Stimulated activated CD8-positive, alpha-beta memory T cell treated with anti-CD3 and anti-CD28 coated beads, Interleukin-12 subunit alpha, Interleukin-12 subunit beta, amount 100 ng/mL, for 4 hours (primary cell): ENCODE results near the gene IQCE.

Source experiments
- DNase-seq: peaks from one replicate; pipeline ENCODE4 v3.0.0-alpha.2; 2020; ENCODE audit warnings: low read depth

IQCE gene

DNA sequence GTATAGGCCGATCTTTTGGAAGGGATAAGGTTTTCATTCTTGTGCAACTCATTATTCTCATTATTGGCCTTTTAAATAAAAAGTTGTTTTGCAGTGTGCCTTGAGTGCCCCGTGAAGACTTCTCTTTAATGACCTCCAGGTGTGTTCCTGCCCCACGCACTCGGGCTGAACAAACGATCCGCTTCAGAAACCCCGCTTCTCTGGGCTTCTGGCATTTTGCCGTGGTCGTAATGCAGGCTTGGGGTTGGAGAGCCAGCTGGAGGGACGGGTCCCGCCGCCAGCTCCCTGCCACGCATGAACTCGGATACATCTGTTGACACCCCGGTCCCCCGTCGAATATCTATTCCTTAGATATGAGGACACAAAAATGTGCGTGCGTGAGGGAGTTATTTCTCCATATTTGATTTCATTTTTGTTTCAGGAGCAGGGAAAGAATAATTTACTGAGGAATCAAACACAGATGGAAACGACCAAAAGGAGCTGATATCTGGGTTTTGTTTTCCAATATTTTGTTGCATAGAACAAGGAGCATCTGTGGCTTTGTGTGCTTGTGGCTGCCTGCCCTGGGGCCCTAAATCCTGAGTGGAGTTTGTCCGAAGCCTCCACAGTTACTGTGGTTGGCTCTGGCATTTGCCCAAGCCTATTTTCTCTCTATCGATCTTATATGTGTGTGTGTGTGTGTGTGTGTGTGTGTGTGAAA lies 56.0 kb downstream of the IQCE start:
- DNase-seq: no peak

DNA sequence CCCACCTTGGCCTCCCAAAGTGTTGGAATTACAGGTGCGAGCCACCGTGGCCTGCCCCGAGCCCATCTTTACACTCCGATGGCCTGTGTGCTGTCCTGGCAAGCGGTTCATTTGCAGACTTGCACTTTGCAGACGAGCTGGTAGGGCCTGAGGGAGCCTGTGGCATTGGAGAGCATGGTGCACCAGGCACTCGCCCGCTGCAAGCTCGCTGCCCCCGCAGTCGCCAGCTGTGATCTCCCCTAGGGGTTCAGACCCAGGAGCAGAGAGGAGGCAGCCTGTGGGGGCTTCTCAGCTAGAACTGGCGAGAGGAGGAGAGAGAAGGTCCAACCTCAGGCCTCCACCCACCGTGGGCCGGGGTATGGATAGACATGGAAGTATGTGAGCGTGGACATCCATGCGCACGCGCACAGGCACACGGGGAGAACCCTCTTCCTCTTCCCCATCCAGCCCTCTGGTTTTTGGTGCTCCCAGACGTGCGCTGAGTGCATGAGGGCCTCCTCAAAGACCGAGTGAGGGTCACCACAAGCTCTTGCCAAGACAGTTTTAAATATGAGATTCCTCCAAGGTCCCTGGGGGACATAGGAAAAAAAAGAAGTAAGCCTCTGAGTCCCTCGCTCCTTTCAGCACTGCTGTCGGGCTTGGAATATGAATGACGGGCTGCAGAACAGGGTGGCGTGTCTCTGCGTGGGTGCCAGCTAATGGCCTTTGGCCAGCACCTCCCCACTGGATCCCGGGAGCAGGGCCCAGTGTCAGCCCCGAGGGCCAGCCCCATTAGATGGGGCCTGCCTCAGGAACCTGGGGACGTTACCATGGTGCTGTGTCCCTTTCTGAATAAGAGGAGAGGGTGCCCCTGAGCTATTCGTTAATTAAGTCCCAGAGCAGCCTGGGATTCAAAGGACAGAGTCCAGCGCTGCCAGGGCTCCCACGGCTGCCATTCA lies 57.9 kb downstream of the IQCE start:
- no peak for DNase-seq

DNA sequence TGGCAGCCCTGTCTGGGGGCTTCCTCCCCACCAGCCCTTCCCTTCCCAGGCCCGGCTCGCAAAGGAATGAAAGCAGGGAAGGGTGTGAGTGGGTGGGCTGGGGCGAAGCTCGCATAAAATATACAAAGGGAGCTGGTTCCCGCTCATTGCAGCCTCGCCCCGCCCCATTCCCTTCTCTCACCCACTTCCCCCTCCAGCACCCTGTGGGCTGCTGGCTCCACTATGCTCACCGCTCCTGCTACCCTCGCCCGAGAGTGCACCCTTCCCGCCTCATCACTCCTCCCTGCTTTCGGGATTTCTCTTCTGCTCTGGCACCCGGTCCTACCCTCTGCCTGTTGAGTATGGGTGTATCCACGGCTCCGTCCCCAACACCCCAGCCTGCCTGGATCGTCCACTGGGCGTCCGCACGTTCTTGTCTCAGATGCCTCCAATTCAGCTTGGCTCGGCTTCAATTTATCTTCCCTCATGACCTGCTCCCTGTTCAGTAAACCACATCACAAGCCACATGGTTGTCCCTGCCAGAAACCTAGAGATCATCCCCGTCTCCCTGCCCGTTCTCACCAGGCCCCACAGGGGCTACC lies 58.6 kb downstream of the IQCE start:
- DNase-seq: no peak

DNA sequence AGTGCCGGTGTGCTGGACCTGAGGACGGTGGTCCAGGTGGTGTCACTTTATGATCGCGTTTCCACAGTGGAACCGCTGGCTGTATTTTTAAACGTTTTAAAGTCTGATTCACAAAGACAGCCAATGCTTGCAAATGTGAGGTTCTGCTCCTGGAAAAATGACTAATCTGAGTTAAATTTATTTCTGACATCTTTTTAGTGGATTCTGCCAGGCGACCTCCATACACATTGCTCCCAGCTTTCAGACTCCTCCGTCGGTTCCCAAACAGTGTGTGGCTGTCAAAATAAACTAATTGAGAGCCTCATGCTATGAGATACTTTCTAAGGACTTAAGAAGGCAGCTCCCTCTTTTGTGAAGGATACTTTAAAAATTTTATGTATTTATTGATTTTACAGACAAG lies 60.3 kb downstream of the IQCE start:
- DNase-seq: no peak

DNA sequence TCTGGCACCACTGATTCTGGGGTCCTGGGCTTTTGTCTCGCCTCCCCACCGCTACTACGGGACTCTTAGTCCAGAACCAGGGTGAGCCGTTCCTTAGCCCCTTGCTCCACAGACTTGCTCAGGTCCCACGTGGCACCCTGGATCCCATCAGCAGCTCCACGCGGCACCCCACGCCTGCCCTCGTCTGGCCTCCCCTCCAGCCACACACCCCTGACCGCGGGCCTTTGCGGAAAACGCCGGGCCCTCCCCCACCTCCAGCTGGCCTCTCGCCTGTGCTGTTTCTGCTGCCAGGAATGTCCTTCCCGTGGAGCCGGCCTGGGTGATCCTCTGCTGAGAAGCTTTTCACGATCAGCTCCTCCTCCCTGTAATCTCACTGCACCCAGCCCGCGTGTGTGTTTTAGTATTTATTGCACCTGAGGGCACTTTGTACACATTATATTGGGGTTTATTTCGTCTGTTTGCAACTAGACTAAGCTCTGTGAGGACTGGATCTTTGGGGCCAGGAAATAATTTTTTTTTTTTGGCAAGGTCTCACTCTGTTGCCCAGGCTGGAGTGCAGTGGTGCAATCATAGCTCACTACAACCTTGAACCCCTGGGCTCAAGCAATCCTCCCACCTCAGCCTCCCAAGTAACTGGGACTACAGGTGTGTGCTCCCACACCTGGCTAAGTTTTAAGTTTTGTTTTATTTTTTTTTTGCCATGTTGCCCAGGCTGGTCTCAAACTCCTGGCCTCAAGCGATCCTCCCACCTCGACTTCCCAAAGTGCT lies 62.5 kb downstream of the IQCE start:
- no peak for DNase-seq

DNA sequence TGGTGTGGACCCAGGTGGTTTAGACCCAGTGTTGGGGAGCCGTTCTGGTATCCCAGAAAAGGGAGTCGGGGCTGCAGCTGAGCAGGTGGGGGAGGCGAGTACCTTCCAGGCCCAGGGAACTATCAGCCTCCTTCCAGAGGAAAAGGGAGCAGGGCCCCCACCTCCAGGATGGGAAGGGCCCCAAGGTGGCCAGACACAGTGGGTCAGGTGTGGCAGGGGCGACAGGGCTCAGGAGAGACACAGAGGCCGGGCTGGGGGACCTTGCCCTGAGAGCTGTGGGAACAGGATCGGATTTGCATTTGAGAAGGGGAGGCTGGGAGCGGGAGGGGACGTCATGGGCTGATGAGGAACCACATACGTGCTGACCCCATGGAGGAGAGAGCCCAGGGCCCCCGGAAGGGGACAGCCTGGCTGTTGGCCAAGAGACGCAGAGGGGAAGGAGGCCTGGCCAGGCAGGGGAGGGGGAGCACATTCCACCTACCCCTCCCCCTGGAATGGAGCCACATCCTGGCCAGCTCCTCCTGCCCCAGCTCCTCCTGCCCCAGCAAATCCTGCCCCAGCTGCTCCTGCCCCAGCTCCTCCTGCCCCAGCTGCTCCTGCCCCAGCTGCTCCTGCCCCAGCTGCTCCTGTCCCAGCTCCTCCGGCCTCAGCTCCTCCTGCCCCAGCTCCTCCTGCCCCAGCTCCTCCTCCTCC lies 63.3 kb downstream of the IQCE start:
- DNase-seq: no peak

DNA sequence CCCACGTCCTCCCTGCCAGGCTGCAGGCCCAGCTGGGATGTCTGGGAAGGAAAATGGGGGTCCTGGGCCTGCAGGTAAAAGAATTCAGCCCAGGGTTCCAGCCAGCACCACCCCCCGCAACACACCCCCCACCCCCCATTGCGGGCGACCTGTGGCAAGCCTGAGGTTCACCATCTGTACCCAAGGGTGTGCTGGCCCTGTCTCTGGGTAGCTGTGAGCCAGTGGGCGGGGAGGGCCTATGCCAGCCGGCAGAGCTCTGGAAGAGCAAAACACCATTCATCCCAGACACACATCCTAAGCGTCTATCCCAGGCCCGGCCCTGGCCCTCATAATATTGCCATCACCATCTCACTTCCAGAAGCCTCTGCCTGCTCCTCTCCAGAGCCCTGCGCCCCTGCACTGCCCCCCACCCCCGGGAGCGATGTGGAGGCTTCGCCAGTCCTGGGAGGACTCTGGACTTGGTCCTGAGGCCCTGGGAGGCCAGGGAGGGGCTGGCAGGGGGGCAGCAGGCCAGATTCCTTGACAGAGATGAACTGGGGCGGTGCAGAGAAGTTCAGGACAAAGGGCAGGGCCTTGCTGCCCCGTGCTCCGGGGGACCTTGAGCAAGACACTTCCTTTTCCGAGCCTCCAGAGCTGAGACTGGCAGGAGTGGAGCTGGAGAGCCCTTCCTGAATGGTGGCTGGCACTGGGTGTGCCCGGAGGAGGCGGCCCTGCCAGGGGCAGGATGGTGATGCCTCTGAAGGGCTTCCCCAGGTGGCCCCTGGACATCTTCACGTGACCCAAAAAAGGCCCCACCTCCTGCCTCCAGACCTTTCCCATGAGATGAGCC lies 64.3 kb downstream of the IQCE start:
- DNase-seq: no peak

DNA sequence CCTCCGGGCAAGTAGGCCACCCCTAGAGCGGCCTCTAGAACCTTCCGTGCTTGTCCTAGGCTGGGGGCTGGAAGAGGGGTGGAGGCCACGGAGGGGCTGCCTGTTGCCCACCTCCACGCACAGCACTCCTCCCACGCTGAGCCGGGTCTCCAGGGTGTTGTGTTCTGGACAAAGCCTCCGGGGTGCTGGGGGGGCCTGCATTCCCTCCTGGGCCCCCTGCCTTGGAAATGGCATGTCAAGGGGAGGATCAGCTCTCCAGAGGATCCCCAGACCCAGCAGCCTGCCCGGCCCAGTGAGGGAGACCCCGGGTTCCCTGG lies 64.9 kb downstream of the IQCE start:
- DNase-seq: no peak

DNA sequence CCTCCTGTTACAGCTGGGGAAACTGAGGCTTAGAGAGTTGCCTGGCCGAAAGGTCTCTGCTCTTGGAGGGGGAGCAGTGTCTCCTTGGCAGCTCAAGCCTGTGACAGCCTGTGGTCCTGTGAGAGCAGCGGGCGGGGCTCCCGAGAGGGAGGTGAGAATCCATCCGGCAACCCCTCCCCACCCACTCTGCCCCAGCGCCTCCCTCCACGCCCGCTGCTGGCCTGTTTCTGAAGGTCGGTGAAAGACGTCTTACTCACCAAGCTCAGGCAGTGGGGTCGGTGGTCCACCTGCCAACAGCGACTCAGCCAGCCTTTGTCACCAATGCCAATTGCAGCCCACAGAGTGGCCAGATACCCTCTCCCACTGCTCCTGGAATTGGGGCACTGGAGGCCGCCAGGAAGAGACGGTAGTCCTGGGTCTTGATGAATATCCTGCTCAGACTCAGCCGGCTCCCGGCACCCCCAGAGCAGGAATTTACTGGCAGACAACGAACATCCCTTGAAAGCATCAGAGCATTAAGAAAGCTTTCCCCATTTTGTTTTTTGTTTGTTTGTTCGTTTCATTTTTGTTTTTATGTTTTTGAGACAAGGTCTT lies 65.6 kb downstream of the IQCE start:
- DNase-seq: no peak

DNA sequence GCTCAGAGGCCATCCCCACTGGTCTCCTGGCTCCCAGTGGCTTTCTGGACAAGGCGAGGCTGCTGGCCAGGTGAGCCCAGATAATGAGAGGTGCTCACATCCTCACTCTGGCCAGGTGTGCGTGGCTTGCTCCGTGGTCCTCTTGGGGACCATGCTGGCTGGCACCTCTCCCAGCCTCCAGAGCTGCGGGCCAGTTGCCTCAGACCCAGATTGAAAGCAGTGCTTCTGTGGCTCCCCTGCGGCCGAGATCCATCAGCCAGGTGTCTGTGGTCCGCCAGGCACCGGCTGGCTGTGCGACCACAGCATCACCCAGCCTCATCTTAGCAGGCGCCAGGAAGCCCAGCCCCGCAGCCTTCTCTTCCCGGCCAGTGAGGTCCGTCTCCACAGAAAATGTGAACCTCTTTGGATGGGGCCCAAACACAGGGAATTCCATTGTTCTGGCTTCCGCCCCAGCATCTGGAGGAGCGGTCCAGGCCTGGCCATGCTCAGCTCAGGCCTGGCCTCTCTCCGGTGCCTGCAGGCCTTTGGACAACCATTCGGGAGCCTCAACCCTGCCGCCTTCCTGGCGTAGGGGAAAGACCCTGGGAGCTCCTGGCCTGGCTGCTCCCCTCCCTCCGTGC lies 67.8 kb downstream of the IQCE start:
- no peak for DNase-seq

DNA sequence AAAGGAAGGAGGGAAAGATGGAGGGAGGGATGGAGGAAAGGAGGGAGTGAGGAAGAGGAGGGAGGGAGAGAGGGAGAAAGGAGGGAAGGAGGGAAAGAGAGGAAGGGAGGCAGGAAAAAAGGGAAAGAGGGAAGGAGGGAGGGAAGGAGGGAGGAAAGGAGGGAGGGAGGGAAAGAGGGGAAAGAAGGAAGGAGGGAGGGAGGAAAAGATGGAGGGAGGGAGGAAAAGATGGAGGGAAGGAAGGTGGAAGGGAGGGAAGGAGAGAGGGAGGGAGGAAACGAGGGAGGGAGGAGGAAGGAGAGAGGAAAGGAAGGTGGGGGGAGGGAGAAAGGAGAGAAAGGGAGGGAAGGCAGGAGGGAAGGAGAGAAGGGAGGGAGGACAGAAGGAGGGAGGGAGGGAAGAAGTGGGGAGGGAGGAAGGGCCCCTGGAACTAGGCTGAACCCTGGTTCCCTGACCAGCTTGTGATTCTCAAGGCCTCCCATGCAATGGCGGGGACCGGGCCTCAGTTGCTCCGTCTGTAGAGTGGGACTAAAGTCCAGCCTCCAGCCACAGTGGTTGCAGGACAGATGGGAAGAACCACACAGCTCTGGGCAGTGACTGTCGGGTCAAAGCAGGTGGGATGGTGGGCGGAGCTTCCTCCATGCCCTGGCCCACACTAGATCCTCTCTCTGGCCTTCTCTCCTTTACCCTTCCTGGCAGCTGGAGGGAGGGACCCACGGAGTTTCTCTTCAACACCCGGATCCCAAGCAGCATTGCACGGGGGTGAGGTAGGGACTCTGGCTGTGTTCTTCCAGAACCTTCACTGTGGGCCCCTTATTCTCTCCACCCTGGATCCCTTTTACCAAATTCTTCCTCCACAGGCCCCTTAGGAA lies 68.7 kb downstream of the IQCE start:
- DNase-seq: no peak

DNA sequence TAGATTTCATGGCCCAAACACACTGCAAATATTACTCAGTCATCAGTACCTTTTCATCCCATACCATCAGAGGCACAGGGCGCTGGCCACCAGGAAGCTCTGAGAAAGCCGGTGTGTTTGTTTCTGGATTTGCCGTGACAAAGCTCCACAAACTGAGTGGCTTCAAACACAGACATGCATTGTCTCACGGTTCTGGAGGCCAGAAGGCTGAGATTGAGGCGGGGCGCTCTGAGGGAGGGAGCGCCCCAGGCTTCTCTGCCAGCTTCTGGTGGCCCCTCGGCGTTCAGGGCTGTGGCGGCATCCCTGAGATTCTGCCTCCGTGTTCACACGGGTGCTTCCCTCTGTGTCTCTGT lies 69.3 kb downstream of the IQCE start:
- DNase-seq: no peak

DNA sequence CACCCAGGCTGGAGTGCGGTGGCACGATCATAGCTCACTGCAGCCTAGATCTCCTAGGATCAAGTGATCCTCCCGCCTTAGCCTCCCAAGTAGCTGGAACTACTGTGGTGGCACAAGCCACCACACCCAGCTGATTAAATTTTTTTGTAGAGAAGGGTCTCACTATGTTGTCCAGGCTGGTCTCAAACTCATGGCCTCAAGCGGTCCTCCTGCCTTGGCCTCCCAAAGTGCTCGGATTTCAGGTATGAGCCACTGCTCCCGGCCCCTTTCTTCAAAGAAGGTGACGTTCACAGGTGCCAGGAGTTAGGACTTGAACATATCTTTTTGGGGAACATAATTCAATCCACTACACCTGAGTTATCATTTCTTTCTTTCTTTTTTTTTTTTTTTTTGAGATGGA lies 70.1 kb downstream of the IQCE start:
- DNase-seq: no peak

DNA sequence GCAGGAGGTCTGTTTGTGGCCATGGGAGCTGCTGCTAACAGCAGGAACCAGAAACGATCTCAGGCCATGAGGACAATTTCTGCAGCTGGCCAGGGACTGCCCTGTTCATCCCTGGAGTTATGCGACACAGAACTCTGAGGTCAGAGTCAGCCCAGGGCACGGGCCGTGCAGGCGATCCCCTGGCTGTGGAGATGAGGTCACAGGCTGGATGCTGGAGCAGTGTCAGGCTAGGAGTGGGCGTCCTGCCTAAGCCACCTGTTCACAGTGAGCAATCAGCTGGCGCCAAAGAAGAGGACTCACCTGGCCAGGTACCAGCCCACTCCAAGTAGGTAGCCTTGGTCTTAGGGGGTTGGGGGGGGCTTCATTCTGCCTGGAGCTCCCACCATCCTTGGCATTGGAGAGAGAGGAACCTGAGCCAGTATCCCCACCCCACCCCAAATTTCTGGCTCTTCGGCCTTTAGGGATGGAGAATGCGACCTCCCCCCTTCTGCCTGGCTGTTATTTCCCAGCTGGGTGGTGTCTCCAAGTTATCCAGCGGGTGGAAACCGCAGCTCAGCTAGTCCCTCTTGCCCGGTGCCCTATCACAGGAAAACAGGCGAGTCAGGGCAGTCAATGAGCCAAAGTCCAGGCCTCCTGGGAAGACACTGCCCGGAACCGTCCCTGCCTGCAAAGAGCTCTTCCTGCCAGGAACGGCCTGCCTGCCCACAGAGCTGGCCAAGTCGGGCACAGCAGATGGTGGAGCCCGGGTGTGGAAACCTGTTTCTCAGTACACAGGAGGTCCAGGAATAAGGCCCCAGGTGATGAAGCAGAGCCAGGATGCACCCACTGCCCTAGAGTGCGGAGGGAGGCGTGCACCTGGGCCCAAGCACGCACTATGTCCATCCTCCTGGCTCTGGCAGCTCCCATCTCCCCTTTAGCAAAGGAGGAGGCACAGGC lies 71.2 kb downstream of the IQCE start:
- DNase-seq: no peak

DNA sequence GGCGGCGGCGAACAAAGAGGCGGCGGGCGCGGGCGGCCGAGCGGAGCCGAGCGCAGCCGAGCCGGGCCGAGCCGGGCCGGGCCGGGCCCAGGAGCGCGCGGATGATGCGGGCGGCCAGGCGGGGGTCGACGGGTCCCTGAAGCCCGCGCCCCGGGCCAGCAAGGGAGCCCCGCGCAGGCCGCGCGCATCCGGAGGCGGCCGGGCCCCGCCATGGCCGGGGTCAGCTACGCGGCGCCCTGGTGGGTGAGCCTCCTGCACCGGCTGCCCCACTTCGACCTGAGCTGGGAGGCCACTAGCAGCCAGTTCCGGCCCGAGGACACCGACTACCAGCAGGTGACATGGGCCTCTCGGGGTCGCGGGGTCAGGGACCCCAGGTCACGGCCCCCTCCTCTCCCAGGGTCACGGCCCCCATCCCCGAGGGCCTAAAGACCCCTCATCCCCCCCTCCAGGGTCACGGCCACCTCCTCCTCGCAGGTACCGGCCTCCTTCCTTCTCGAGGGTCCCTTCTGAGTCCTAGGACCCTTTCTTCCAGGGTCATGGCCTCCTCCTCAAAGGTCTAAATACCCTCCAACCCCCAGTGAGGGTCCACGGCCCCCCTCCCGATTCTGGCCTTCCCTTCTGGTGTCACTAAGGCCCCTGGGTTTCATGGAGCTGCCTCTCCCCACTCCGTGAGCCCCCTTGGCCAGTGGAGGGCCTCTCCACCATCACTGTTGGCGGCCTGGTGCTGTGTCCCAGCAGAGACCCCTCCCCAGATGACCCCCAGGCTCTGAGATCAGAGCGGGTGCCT lies 73.4 kb downstream of the IQCE start, which contains the start of gene TTYH3:
TTYH3 (plus strand) TSS at position 41 of the 787 bp plus-strand sequence; CDS start at position 211, 170 bp downstream.
- DNase-seq: no peak

DNA sequence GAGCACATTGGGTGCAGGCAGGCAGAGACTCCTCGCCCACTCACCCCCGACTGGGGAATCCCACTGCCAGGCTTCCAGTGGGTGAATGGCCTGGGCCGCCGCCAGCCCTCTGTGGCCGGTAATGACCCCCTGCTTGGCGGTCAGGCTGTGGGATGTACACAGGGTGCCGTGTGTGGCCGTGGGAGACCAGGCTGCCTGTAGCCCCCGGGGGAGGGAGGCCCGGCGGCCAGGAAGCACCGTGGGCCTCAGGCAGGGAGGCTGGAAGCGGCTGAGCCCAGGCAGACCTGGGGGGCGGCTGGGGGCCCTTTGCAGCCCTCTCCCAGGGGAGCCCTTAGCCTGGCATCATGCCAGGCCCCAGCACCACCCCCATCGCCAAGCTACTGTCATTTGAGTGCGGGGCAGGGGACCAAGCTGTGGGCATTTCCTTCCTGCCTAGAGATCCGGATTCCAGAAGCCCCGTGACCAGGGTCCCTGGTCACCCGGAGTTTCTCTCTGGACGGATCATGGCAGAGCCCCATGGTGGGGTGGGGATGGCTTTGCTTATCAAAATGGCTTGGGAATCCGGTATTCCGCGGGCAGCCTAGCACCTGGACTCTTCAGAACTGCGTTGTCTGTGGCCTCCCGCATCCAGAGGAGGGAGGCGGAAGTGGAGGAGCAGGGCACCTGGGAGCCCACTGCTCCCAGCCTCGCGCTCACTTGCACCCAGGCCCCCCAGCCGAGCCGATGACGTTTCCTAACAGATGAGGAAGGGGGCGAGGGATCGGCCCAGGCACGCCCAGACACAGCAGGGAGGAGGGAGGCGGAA lies 74.2 kb downstream of the IQCE start:
- DNase-seq: peak; percentile 39
